ENCODE results near the gene PPP2R3C. TPM values are rescaled to one million over a fixed set of nuclear protein-coding genes. Genes with fewer than 3 reads are reported as not detected.

The PPP2R3C gene
- total and polyA plus RNA-seq, 2 of the 13 experiments (the other 11 are each of a cell fraction or from before 2014, with no cell fraction given): 63.4 to 102 TPM

- TF ChIP-seq HIVEP1 (CRISPR knock-in tag; IDR thresholded peaks at IDR 0.05): no peak
- TF ChIP-seq NFRKB (IDR thresholded peaks at IDR 0.05): no peak
- 0 out of 2 replicates have a peak, but pooled peaks have one; percentile 20 for TF ChIP-seq PRDM15 (CRISPR knock-in tag; IDR thresholded peaks at IDR 0.05)
- TF ChIP-seq DRAP1 (CRISPR knock-in tag; IDR thresholded peaks at IDR 0.05): no peak
- TF ChIP-seq SMC3 (IDR thresholded peaks at IDR 0.05; ENCODE audit: low read length): no peak
- TF ChIP-seq MAX (IDR thresholded peaks at IDR 0.05): no peak
- TF ChIP-seq CBX2 (IDR thresholded peaks at IDR 0.05; ENCODE audit: low read depth, low read length): no peak
- TF ChIP-seq CBX2 (CRISPR knock-in tag; IDR thresholded peaks at IDR 0.05; ENCODE audit: low read depth): no peak
- no peak for TF ChIP-seq ZNF496 (CRISPR knock-in tag; IDR thresholded peaks at IDR 0.05; ENCODE audit: insufficient replicate concordance)
- no peak for TF ChIP-seq ZNF776 (CRISPR knock-in tag; IDR thresholded peaks at IDR 0.05)
- no peak for TF ChIP-seq PHF21A (CRISPR knock-in tag; IDR thresholded peaks at IDR 0.05)
- TF ChIP-seq ZNF362 (CRISPR knock-in tag; IDR thresholded peaks at IDR 0.05; ENCODE audit: borderline replicate concordance): peak; percentile 61; the same call in 1 of the 2 replicates
- TF ChIP-seq ZBTB34 (CRISPR knock-in tag; IDR thresholded peaks at IDR 0.05): peak; percentile 13; the same call in 1 of the 2 replicates
- TF ChIP-seq ZNF713 (CRISPR knock-in tag; IDR thresholded peaks at IDR 0.05): no peak
- peak; percentile 63; the same call in 1 of the 2 replicates for TF ChIP-seq RXRB (CRISPR knock-in tag; IDR thresholded peaks at IDR 0.05; ENCODE audit: borderline replicate concordance)
- TF ChIP-seq CREB3 (CRISPR knock-in tag; IDR thresholded peaks at IDR 0.05): no peak
- no peak for TF ChIP-seq YY1 (IDR thresholded peaks at IDR 0.05; ENCODE audit: insufficient read depth, insufficient replicate concordance, low read depth, low read length)
- no peak for TF ChIP-seq ERF (CRISPR knock-in tag; IDR thresholded peaks at IDR 0.05)
- no peak for TF ChIP-seq MEIS2 (CRISPR knock-in tag; IDR thresholded peaks at IDR 0.05)
- TF ChIP-seq MXI1 (IDR thresholded peaks at IDR 0.05; ENCODE audit: borderline replicate concordance, low read depth, low read length): no peak
- no peak for TF ChIP-seq TERF1 (CRISPR knock-in tag; IDR thresholded peaks at IDR 0.05)
These were observed 37.3 kb upstream of the PPP2R3C start (continued) for GRCh38 chr14:35158951-35159653.
